ENCODE measurements around the gene SRPRA.

DNA sequence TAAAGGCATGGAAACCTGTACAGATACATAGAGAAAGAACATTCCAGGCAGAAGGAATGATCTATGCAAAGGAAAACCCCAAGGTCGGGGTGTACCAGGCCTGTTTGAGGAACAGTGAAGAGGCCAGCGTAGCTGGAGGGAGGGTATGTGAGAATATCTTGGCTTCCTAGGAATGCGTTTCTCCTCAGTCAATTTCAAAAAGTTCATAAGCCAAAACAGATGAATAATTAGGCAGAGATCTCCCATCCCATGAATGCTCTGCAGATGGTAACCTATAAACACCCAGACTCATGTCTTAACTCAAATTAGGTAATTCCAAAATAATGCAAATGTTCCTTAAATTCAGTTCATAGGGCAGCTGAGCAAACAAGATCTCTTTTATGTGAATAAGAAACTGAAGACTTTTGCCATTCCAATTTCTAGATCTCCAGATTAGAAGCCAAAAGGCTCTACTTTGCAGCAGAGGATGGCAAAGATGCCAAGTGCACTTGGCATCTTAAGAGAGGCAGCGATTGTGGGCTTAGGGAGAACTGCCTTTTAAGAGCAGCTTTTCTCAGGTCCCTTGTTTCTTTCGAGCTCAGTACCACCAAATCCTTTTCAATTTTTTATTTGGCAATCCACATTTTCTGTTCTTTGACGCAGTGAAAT is 43.9 kb downstream of the SRPRA start:
- TF ChIP-seq, protein P1, sequence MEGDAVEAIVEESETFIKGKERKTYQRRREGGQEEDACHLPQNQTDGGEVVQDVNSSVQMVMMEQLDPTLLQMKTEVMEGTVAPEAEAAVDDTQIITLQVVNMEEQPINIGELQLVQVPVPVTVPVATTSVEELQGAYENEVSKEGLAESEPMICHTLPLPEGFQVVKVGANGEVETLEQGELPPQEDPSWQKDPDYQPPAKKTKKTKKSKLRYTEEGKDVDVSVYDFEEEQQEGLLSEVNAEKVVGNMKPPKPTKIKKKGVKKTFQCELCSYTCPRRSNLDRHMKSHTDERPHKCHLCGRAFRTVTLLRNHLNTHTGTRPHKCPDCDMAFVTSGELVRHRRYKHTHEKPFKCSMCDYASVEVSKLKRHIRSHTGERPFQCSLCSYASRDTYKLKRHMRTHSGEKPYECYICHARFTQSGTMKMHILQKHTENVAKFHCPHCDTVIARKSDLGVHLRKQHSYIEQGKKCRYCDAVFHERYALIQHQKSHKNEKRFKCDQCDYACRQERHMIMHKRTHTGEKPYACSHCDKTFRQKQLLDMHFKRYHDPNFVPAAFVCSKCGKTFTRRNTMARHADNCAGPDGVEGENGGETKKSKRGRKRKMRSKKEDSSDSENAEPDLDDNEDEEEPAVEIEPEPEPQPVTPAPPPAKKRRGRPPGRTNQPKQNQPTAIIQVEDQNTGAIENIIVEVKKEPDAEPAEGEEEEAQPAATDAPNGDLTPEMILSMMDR (optimal IDR thresholded peaks at IDR 0.05 in 1 of 3, IDR thresholded peaks at IDR 0.05 in 1 of 3, conservative IDR thresholded peaks at IDR 0.05 in 1 of 3; ENCODE audit: extremely low read depth in 1 of 3, insufficient read depth in 2 of 3, low read length in 3 of 3) = no peak
- TF ChIP-seq EZH2 (IDR thresholded peaks at IDR 0.05; ENCODE audit: low read length) = no peak

Measured in keratinocyte (primary cell).